ENCODE data around the gene RPL26.

RPL26 gene

DNA sequence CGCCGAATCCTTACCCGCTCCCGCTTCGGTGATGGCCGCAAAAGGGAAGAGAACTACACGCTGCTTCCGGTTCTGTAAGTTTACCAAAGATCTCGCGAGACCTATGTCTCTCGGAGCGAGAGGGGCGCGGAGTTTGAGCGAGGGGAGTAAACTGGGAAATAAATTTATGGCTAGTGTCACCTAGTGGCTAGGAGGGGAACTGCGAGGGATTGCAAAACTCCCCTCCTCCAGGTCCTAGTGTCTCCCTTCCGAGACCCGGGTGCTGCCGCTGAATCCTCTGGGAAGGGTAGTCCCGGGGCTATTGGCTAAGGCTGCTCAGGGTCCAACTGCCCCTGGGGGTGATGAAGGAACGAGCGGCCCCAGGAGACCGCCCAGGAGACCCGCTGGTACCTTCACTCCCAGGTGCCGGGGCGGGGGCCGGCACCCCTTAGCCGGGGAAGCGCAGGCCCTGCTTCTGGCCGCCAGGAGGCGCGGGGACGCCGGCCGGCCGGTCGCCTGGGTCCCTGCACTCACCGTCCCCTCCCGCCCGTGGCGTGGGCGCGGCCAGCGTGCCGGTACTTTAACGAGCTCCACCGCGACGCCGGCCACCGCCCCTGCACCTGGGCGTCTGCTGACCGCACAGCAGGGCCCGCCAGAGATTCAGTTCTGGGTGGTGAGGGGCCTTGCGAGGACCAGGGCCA lies at the start of gene RPL26:
TSS of gene RPL26 (minus strand) at position 51 of the 680 bp plus-strand sequence. CDS start 883 bp downstream, outside the sequence.
- DNase-seq (ENCODE audit: low read depth in 2 of 2), result peak; percentile 97

DNA sequence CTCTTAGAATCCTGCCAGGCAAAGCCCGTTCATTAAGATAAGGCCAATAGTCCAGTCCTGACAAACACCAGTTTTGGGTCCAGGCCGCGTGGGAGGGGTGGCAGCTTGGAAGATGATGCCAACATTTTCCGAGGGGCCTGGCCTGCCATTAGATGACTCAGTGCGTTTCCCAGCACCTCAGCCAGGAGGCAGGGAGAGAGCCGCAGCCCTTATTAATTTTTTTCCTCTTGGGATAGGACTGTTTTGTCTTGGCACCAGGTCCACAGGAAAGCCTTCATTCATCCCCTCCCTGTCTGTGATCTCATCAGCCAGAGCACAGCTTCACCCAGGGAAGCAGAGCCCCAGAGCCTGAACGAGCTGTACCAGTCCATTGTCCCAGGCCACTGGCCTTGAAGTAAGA lies 48.0 kb upstream of the RPL26 start:
- no peak for DNase-seq (ENCODE audit: low read depth in 2 of 2)

DNA sequence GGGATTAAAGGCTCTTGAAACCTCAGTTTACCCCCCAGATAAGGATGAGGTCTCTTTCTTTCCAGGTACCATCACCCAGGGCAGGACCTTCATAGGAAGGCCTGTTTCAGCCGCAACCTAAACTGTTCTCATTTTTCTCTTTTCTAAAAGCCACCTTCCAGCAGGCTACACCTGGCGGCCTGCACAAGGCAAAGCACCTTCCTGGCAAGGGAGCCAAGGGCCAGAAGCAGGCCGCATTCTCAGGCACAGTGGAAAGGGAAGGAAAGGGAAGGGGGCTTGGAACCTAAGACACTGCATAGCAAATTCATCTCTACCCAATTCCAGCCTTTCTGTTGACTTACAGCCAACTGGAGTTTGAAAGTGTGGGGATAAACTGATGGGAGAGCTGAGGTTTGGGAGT lies 43.8 kb upstream of the RPL26 start:
- DNase-seq (ENCODE audit: low read depth in 2 of 2), result no peak

- no peak for DNase-seq (ENCODE audit: low read depth in 2 of 2)
These were observed 43.2 kb upstream of the RPL26 start for GRCh38 chr17:8426094-8426720.

GRCh38 chr17:8421571-8421970 lies 38.6 kb upstream of the RPL26 start:
- no peak for DNase-seq (ENCODE audit: low read depth in 2 of 2)

GRCh38 chr17:8420041-8420934 lies 37.3 kb upstream of the RPL26 start:
- no peak for DNase-seq (ENCODE audit: low read depth in 2 of 2)

DNA sequence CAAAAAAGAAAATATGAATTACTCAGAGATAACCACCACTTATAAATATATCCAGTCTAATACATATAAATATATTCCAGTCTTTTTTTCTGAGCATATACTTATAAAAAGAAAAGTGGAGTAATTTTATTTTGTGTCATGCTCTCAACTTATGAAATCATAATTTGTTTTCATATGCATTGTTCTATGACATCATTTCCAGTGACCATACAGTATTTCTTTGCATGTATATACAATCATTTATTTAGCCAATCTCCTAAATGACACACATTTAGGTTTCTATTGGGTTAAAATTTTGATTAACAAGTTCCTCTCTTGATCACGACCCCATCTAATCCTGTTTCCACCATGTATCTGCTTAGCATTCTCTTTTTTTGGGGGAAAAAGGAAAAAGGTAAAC lies 36.3 kb upstream of the RPL26 start:
- no peak for DNase-seq (ENCODE audit: low read depth in 2 of 2)

GRCh38 chr17:8418471-8418870 lies 35.5 kb upstream of the RPL26 start:
- DNase-seq (ENCODE audit: low read depth in 2 of 2), result no peak

DNA sequence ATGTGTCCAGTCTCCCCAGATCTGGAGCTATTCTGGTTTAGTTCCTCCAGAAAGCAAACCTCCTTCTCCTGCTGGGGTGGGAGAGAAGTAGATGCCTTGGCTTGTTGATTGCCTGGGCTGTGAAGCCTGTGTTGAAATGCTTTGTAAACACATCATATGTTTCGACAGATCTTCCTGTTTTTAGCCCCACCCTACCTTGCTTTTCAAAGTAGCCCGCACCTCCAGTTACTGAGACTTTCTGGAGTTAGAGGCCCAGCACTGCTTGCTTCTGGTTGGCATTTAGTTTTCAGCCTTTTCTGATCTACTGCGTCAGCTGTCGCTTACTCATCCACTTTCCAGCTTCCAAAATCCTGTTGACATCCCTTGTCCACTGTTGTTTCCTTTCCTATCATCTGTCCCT lies 34.8 kb upstream of the RPL26 start:
- DNase-seq (ENCODE audit: low read depth in 2 of 2), result no peak

GRCh38 chr17:8413938-8414337 lies 30.9 kb upstream of the RPL26 start:
- DNase-seq (ENCODE audit: low read depth in 2 of 2), result no peak

DNA sequence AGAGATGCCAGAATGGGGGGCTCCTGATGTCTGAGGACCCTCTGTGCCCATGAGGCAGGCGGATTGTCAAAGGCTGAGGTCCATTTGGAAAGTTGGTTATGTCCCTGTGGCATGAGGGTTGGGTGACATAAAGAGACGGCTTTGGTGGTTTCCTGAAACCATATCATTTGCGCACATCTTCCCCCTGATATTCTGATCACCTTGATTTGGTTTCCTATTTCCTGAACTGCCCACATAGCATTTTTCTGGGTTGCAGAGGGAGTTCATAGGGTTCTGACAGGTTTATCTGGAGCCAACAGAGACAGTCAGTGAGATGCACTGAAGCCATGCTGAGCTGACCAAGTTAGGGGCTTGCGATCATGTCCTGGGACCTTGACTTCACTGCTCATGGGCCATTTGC lies 30.3 kb upstream of the RPL26 start:
- DNase-seq (ENCODE audit: low read depth in 2 of 2), result no peak

DNA sequence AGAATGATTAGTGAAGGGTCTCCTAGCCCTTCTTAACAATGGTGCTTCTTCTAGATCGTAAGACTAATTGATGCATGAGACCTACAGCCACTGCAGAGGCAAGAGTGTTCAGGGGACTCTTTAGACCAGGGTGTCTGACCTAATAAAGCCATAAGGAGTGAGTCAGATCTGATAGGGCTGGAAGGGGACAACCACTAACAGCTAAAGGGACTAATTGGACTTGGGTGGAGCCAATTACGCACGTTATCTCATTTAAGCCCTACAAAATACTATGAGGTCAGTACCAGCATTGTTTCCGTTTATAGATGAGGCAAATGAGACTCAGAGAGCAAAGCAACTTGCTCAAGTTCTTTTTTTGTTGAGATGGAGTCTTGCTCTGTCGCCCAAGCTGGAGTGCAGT lies 29.1 kb upstream of the RPL26 start:
- no peak for DNase-seq (ENCODE audit: low read depth in 2 of 2)

DNA sequence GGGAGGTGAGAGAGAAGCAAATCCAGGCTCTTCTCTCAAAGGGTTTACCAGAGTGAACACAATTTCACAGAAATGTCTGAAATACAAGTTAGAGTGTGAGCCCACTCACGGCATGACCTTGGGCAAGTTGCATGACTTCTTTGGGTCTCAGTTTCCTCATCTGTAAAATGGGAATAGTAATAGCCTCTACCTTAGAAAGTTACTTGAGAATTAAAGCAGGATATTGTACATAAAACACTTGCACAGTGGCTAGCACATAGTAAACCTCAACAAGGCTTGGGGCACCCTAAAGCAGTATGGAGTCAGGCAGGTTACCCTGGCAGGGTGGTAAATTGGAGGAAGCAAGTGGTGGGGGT lies 27.9 kb upstream of the RPL26 start:
- no peak for DNase-seq (ENCODE audit: low read depth in 2 of 2)

GRCh38 chr17:8409966-8410882 lies 27.2 kb upstream of the RPL26 start:
- peak; percentile 53 to 59 for DNase-seq (ENCODE audit: low read depth in 2 of 2)

- DNase-seq (ENCODE audit: low read depth in 2 of 2), result no peak
These were observed 25.4 kb upstream of the RPL26 start for GRCh38 chr17:8408371-8408770.

DNA sequence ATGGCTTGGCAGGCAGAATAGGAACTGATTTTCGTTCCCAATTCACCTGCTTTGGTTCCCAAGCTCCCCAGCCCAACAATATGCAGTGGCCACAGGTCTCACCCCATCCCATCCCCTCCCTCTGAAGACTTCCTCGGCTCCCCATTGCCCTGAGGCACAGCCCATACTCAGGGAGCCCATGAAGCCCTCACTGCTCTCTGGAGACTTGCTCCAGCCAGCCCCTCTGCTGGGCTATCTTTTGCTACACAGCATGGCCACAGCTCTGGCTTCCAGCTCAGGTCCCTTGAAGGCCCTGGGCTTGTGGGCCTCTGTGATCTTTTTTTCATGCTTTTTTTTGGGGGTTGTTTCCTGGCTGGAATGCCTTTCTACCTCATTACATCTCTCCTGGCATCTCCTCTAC lies 23.2 kb upstream of the RPL26 start:
- no peak for DNase-seq (ENCODE audit: low read depth in 2 of 2)

DNA sequence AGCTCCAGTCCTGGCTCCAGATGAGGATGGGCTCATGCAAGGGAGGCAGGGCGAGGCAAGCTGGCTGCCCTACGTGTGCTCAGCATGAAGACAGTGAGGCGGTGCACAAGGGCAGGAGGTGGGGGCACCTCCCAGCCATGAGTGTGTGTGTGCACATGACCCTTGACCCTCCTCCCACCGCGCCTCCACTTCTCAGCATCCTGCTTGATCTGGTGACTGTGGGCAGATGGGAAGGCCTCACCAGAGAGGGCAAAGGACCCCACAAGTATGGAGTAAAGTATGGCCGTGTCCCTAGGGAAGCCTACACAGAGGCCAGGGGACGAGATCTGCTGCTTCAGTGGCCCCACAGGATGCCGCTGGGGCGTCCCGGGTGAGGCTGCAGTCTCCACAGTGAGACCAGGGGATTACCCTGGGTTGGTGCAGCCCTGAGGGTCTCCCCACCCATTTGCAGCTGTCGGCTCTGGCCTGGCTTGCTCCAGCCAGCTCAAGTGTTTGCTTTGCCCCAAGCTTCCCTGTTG lies 22.6 kb upstream of the RPL26 start:
- no peak for DNase-seq (ENCODE audit: low read depth in 2 of 2)

DNA sequence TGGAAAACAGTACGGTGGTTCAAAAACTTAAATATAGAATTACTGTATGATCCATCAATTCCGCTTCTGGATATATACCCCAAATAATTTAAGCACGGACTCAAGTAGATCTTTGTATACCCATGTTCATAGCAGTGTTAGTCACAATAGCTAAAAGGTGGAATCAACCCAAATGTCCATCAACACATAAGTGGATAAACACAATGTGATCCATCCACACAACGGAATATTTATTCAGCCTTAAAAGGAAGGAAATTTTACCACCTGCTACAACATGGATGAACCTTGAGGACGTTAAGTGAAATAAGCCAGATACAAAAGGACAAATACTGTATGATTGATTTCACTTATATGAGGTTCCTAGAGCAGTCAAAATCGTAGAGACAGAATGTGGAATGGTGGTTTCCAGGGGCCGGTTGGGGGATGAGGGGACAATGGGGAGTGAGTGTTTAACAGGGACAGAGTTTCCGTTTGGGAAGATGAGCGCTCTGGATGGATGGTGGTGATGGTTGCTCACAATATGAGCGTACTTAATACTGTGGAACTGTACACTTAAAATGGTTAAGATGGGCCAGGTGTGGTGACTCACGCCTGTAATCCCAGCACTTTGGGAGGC lies 20.0 kb upstream of the RPL26 start:
- no peak for DNase-seq (ENCODE audit: low read depth in 2 of 2)

GRCh38 chr17:8401107-8401506 lies 18.1 kb upstream of the RPL26 start:
- DNase-seq (ENCODE audit: low read depth in 2 of 2), result no peak

DNA sequence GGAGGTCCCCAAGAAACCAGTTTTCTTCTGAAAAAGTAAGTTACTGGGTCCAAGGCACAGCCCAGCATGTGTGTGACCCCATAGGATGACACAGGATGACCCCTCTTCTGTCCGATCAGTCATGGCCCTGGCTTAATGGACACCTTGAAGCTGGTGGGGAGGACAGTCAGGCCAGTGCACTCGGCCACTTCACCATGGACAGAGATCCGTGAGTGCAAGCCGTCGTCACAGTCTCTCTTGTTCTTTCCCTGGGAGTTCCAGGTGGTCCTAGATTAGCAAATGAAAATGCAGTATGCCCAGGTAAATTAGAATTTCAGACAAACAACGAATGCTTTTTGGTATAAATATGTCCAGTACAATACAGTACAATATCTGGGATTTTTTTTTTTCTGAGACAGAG lies 16.0 kb upstream of the RPL26 start:
- no peak for DNase-seq (ENCODE audit: low read depth in 2 of 2)

GRCh38 chr17:8397636-8398035 lies 14.6 kb upstream of the RPL26 start, which contains the start of gene RNF222:
Gene RNF222, minus strand, starts transcription at chr17:8397827. Its CDS starts 4,366 bp downstream, at chr17:8393461.
- no peak for DNase-seq (ENCODE audit: low read depth in 2 of 2)
